Caki2 (cell line): ENCODE data around the gene ADRA2C. TPM values are rescaled to one million over a fixed set of nuclear protein-coding genes. Genes with fewer than 3 reads are reported as not detected.

Experiments used
- DNase-seq: peaks from one replicate; pipeline ENCODE4 v3.0.0-alpha.2; 2015; ENCODE audit warnings: low read depth
- in situ Hi-C: cut with HindIII; loops from 2 replicates; pipeline ENCODE4 v1.10.0; 2016; ENCODE audit warnings: low sequenced_read_pairs, low pct_unique_long_range_greater_than_20kb, mixed read lengths
- total RNA-seq: library from RNA; depleted of rRNA; stranded (reverse); fragments of >200 nt; shearing (Covaris generic); gene quantifications from 2 replicates; pipeline ENCODE4 v1.2.3, GENCODE V29; 2014; ENCODE audit warnings: low replicate concordance; rRNA removed

ADRA2C gene
- total RNA-seq, 1 experiment from 2014 or later = 17.6 TPM

- in situ Hi-C loops = no loop called here
- no peak for DNase-seq
These were observed 50.2 kb downstream of the ADRA2C start for GRCh38 chr4:3816256-3816825.

GRCh38 chr4:3816983-3817960 lies 51.1 kb downstream of the ADRA2C start:
- DNase-seq = no peak
- in situ Hi-C loops = no loop called here

Other genes with a start within 250 kb of the ADRA2C start
- 183 and 215 TPM in 2 replicates for gene LRPAP1, start 234.0 kb upstream of the ADRA2C start, total RNA-seq